Aorta (tissue), 5 donors: Measurements from ENCODE around the gene FOXO6. TPM values are rescaled to one million over a fixed set of nuclear protein-coding genes. Genes with fewer than 3 reads are reported as not detected.

Experiments used
- ATAC-seq: fragments of 200-7000 bp; cut with Tn5 transposase; one replicate; pipeline ENCODE4 v1.9.1; 2022; ENCODE audit warnings: moderate library complexity; ENCODE audit not compliant: low FRiP score
- DNase-seq, 2 donors: peaks; one replicate each; pipeline ENCODE4 v3.0.0-alpha.2; 2020
- H3K27ac ChIP-seq, 2 donors: one replicate each; pipeline ENCODE4 v1.5.1; 2013; ENCODE audit warnings: low read length in 2 of 2, mild to moderate bottlenecking in 2 of 2, moderate library complexity in 2 of 2, control low read depth in 1 of 2, inconsistent platforms in 1 of 2, low read depth in 1 of 2
- H3K27me3 ChIP-seq, 2 donors: one replicate each; pipeline ENCODE4 v1.6.1; 2013; ENCODE audit warnings: control low read depth in 1 of 2, low read length in 1 of 2, mild to moderate bottlenecking in 1 of 2, moderate library complexity in 1 of 2; ENCODE audit not compliant: insufficient read depth in 2 of 2, control insufficient read depth in 1 of 2
- H3K36me3 ChIP-seq, 2 donors: one replicate each; pipeline ENCODE4 v1.6.1; 2013; ENCODE audit warnings: control low read depth in 1 of 2, low read length in 1 of 2, mild to moderate bottlenecking in 1 of 2; ENCODE audit not compliant: insufficient read depth in 2 of 2, control insufficient read depth in 1 of 2
- H3K4me1 ChIP-seq, 2 donors: one replicate each; pipeline ENCODE4 v1.6.1; 2013; ENCODE audit warnings: low read length in 2 of 2, control low read depth in 1 of 2, mild to moderate bottlenecking in 1 of 2, moderate library complexity in 1 of 2; ENCODE audit not compliant: insufficient read depth in 2 of 2, control insufficient read depth in 1 of 2
- H3K4me3 ChIP-seq, 2 donors: one replicate each; pipeline ENCODE4 v1.5.1; 2013; ENCODE audit warnings: low read length in 2 of 2, control low read depth in 1 of 2, mild to moderate bottlenecking in 1 of 2
- H3K9me3 ChIP-seq: one replicate; pipeline ENCODE4 v1.6.1; 2013; ENCODE audit warnings: mild to moderate bottlenecking, low read length; ENCODE audit not compliant: control insufficient read depth
- WGBS, 2 donors: extraction: QIAGEN DNeasy Blood & Tissue Kit; methylation state at CpG; one replicate each; pipeline ENCODE4 v1.1.7; 2013; 5-methylcytosine and 5-hydroxymethylcytosine counted together
- intact Hi-C, 2 donors: fragments of 100-400 bp; cut with DNase I; formaldehyde crosslinking; loops; one replicate each; pipeline versions ENCODE4 v1.14.2 to v1.15.0; 2022
- polyA plus RNA-seq, 2 donors: library from polyadenylated mRNA; stranded (reverse); fragments of 200-250 nt; gene quantifications; one replicate each; pipeline ENCODE4 v1.2.3, GENCODE V29; 2013
- total RNA-seq, 2 donors: library from RNA; stranded (reverse); fragmentation: NEBNext Ultra II Directional; extraction: Animal tissue kit (Norgen Biotek cat#: 25700); gene quantifications; one replicate each; pipeline ENCODE4 v1.2.1, GENCODE V29; 2021
- donor health status: healthy with polysubstance abuse.
- donor health status: Bipolar disorder and iron deficiency.
- donor health status: DM: no; HTN: no; CAD: no.
- donor health status: DM: no; HTN: no; CAD: no.
- donor health status: DM: yes; HTN: yes; CAD: no.

Gene FOXO6
- total and polyA plus RNA-seq, 4 donors, result 0.13 to 3.3 (median 0.91) TPM

- no peaks in the 10 kb centered on the region for H3K9me3 ChIP-seq
- ATAC-seq (no peak), DNase-seq (no peak)
- H3K4me3 ChIP-seq, result no peak overlapping the region
- no peak overlapping the region for H3K27ac ChIP-seq
- H3K36me3 ChIP-seq, result no peaks in the 10 kb centered on the region
- no peaks in the 10 kb centered on the region for H3K4me1 ChIP-seq
- no peaks in the 10 kb centered on the region for H3K27me3 ChIP-seq
- 52 to 54% methylated on average over 1 of the region's 1 CpG for WGBS, 2 donors
- intact Hi-C loops, result loop anchor here (1.0 to 5.0 kb wide), 5 partner anchors 59 to 149 kb away; no protein-coding TSS in a partner anchor
These were observed 56.1 kb downstream of the FOXO6 start for GRCh38 chr1:41417335-41417682.

- DNase-seq (no peak), ATAC-seq (no peak)
- no peak overlapping the region for H3K4me3 ChIP-seq
- no peaks in the 10 kb centered on the region for H3K36me3 ChIP-seq
- WGBS, 2 donors, result 65 to 72% methylated on average over 6 of the region's 6 CpGs
- H3K27ac ChIP-seq, result peak overlapping the region in 1 of 2 donors; percentile 28
- H3K4me1 ChIP-seq, result no peaks in the 10 kb centered on the region
- intact Hi-C loops, result loop anchor here (1.0 to 5.0 kb wide), 5 partner anchors 59 to 149 kb away; no protein-coding TSS in a partner anchor
- no peaks in the 10 kb centered on the region for H3K27me3 ChIP-seq
- H3K9me3 ChIP-seq, result no peaks in the 10 kb centered on the region
These were observed 56.5 kb downstream of the FOXO6 start for GRCh38 chr1:41417746-41418145.

- 35 to 40% methylated on average over 15 to 16 of the region's 16 CpGs for WGBS, 2 donors
- no peak overlapping the region for H3K4me3 ChIP-seq
- intact Hi-C loops, result loop anchor here in 1 of 2 donors (5.0 kb wide), 1 partner anchor 137 kb away; no protein-coding TSS in a partner anchor
- H3K9me3 ChIP-seq, result no peaks in the 10 kb centered on the region
- no peaks in the 10 kb centered on the region for H3K27me3 ChIP-seq
- peak; percentile 88 for ATAC-seq
- H3K36me3 ChIP-seq, result no peaks in the 10 kb centered on the region
- peak; percentile 95 to 97 for DNase-seq
- no peaks in the 10 kb centered on the region for H3K4me1 ChIP-seq
- H3K27ac ChIP-seq, result peak overlapping the region in 1 of 2 donors; percentile 62
These were observed 57.8 kb downstream of the FOXO6 start for GRCh38 chr1:41418857-41419583.

GRCh38 chr1:41419584-41420295 lies 58.5 kb downstream of the FOXO6 start:
- no peak for ATAC-seq
- H3K4me1 ChIP-seq, result no peaks in the 10 kb centered on the region
- H3K27me3 ChIP-seq, result no peaks in the 10 kb centered on the region
- no peak overlapping the region for H3K4me3 ChIP-seq
- peak in 1 of 2 donors; percentile 20 for DNase-seq
- peak overlapping the region in 1 of 2 donors; percentile 62 for H3K27ac ChIP-seq
- intact Hi-C loops, result loop anchor here in 1 of 2 donors (5.0 kb wide), 1 partner anchor 137 kb away; no protein-coding TSS in a partner anchor
- H3K9me3 ChIP-seq, result no peaks in the 10 kb centered on the region
- no peaks in the 10 kb centered on the region for H3K36me3 ChIP-seq
- 80 to 83% methylated on average over 8 of the region's 8 CpGs for WGBS, 2 donors

- 83 to 91% methylated on average over 4 of the region's 4 CpGs for WGBS, 2 donors
- intact Hi-C loops, result no loop called here
- no peaks in the 10 kb centered on the region for H3K27me3 ChIP-seq
- no peaks in the 10 kb centered on the region for H3K4me1 ChIP-seq
- no peaks in the 10 kb centered on the region for H3K9me3 ChIP-seq
- H3K36me3 ChIP-seq, result no peaks in the 10 kb centered on the region
- DNase-seq (peak in 1 of 2 donors; percentile 51), ATAC-seq (no peak)
- no peak overlapping the region for H3K4me3 ChIP-seq
- no peak overlapping the region for H3K27ac ChIP-seq
These were observed 59.1 kb downstream of the FOXO6 start for GRCh38 chr1:41420351-41420750.

GRCh38 chr1:41420860-41421259 lies 59.6 kb downstream of the FOXO6 start:
- WGBS, 2 donors, result 50 to 66% methylated on average over 3 of the region's 3 CpGs

GRCh38 chr1:41422306-41422705 lies 61.1 kb downstream of the FOXO6 start:
- ATAC-seq (no peak), DNase-seq (peak in 1 of 2 donors; percentile 42)
- no peaks in the 10 kb centered on the region for H3K9me3 ChIP-seq
- H3K27ac ChIP-seq, result no peak overlapping the region
- intact Hi-C loops, result no loop called here
- H3K27me3 ChIP-seq, result no peaks in the 10 kb centered on the region
- 91 to 95% methylated on average over 6 of the region's 6 CpGs for WGBS, 2 donors
- no peaks in the 10 kb centered on the region for H3K36me3 ChIP-seq
- no peak overlapping the region for H3K4me3 ChIP-seq
- H3K4me1 ChIP-seq, result no peaks in the 10 kb centered on the region

More at GRCh38 chr1:41420860-41421259, 59.6 kb downstream of the FOXO6 start:
- Histone ChIP-seq H3K9me3 (no peaks in the 10 kb centered on the region), H3K36me3 (no peaks in the 10 kb centered on the region), H3K27ac (no peak overlapping the region), H3K4me1 (no peaks in the 10 kb centered on the region), H3K27me3 (no peaks in the 10 kb centered on the region), H3K4me3 (no peak overlapping the region)
- DNase-seq, result peak in 1 of 2 donors; percentile 41
- intact Hi-C loops, result no loop called here
- ATAC-seq, result no peak

GRCh38 chr1:41423511-41424191 lies 62.4 kb downstream of the FOXO6 start:
- ATAC-seq (no peak), DNase-seq (peak; percentile 55 to 74)
- no peaks in the 10 kb centered on the region for H3K4me1 ChIP-seq
- no peaks in the 10 kb centered on the region for H3K9me3 ChIP-seq
- no peak overlapping the region for H3K4me3 ChIP-seq
- no peaks in the 10 kb centered on the region for H3K36me3 ChIP-seq
- WGBS, 2 donors, result 60 to 63% methylated on average over 35 to 38 of the region's 38 CpGs
- H3K27me3 ChIP-seq, result no peaks in the 10 kb centered on the region
- intact Hi-C loops, result no loop called here
- H3K27ac ChIP-seq, result no peak overlapping the region
